Prostate gland (tissue), 2 donors: ENCODE results near the gene MRPL50. TPM values are rescaled to one million over a fixed set of nuclear protein-coding genes. Genes with fewer than 3 reads are reported as not detected.
"Not testable (repeated sequence)": the region's sequence is repeated elsewhere in the genome, so short reads cannot be mapped to it uniquely, and the experiment has no call there.

Experiments
- DNase-seq: peaks from one replicate; pipeline ENCODE4 v3.0.0-alpha.2; 2019; ENCODE audit warnings: low spot score
- H3K27ac ChIP-seq, 2 donors: fragments of 200-600 bp; sonication (generic); 2 replicates each; pipeline ENCODE4 v1.5.1; 2017 to 2019
- H3K27me3 ChIP-seq: fragments of 200-600 bp; sonication (generic); replicated peaks from 2 replicates; pipeline ENCODE4 v1.5.1; 2019; ENCODE audit not compliant: insufficient read depth
- H3K36me3 ChIP-seq, 2 donors: fragments of 200-600 bp; sonication (generic); 1 replicate in 1 of 2; 2 replicates in 1 of 2; pipeline versions ENCODE4 v1.5.1 to v1.8.1; 2017 to 2019
- H3K4me1 ChIP-seq: fragments of 200-600 bp; sonication (generic); replicated peaks from 2 replicates; pipeline ENCODE4 v1.5.1; 2019
- H3K4me3 ChIP-seq, 2 donors: fragments of 200-600 bp; sonication (generic); 2 replicates each; pipeline ENCODE4 v1.5.1; 2017 to 2019
- H3K9me3 ChIP-seq: fragments of 200-600 bp; sonication (generic); 2 replicates; pipeline ENCODE4 v1.5.1; 2017
- CTCF ChIP-seq, 4 experiments: fragments of 200-600 bp in 2 of 4; fragments of 450-650 bp in 2 of 4; sonication (generic) in 2 of 4; IDR thresholded peaks; 1 replicate in 3 of 4; 2 replicates in 1 of 4; pipeline ENCODE4 v1.5.1; 2016 to 2019; ENCODE audit warnings: antibody characterized with exemption in 4 of 4, mild to moderate bottlenecking in 2 of 4, moderate library complexity in 2 of 4
- POLR2A ChIP-seq: fragments of 450-650 bp; IDR thresholded peaks from one replicate; pipeline ENCODE4 v1.6.1; 2016; ENCODE audit warnings: antibody characterized with exemption, mild to moderate bottlenecking
- POLR2AphosphoS5 ChIP-seq: sonication (generic); formaldehyde crosslinking; IDR thresholded peaks from one replicate; pipeline ENCODE4 v1.6.1; 2017; ENCODE audit warnings: antibody characterized with exemption
- WGBS: methylation state at CpG from one replicate; pipeline ENCODE4 v1.1.5; 2018; 5-methylcytosine and 5-hydroxymethylcytosine counted together
- intact Hi-C: fragments of 100-400 bp; cut with DNase I; formaldehyde crosslinking; loops from one replicate; pipeline ENCODE4 v1.14.2; 2022
- total RNA-seq, 2 donors: library from RNA; depleted of rRNA; stranded (reverse); fragments of >200 nt; gene quantifications; one replicate each; pipeline ENCODE4 v1.1.0, GENCODE V29; 2016

MRPL50 gene
- total RNA-seq, 2 donors from 2014 or later: 10.3 to 12.5 TPM

- intact Hi-C loops: no loop called here
- DNase-seq: no peak
- Histone ChIP-seq H3K27me3 (no peaks in the 10 kb centered on the region), H3K4me1 (peaks cover 4% of the 10 kb centered on the region), H3K27ac (no peak overlapping the region), H3K4me3 (no peak overlapping the region), H3K36me3 (no peaks in the 10 kb centered on the region), H3K9me3 (no peaks in the 10 kb centered on the region)
- TF ChIP-seq POLR2AphosphoS5 (no peak), CTCF (IDR thresholded peaks at IDR 0.05) (no peak), POLR2A (no peak)
- over 99% methylated on average over 3 of the region's 3 CpGs for WGBS
These were observed 5.3 kb downstream of the MRPL50 start for GRCh38 chr9:101393135-101393534.

GRCh38 chr9:101388507-101388993 is 9.9 kb downstream of the MRPL50 start:
- Histone ChIP-seq H3K4me1 (no peaks in the 10 kb centered on the region), H3K9me3 (no peaks in the 10 kb centered on the region), H3K36me3 (no peaks in the 10 kb centered on the region), H3K4me3 (no peak overlapping the region), H3K27me3 (no peaks in the 10 kb centered on the region), H3K27ac (no peak overlapping the region)
- intact Hi-C loops: no loop called here
- 60% methylated on average over 2 of the region's 2 CpGs for WGBS
- no peak for DNase-seq
- TF ChIP-seq POLR2A: no peak

- WGBS: 48% methylated on average over 6 of the region's 6 CpGs
- no peaks in the 10 kb centered on the region for H3K36me3 ChIP-seq
- no peaks in the 10 kb centered on the region for H3K9me3 ChIP-seq
- peak in 3 of 4 experiments; percentile 20 to 36 (median 35) for TF ChIP-seq CTCF (IDR thresholded peaks at IDR 0.05)
- no peak for TF ChIP-seq POLR2A
- H3K27ac ChIP-seq: no peak overlapping the region
- no peak for DNase-seq
- intact Hi-C loops: no loop called here
- H3K4me3 ChIP-seq: no peak overlapping the region
- H3K27me3 ChIP-seq: no peaks in the 10 kb centered on the region
- no peaks in the 10 kb centered on the region for H3K4me1 ChIP-seq
These were observed 10.4 kb downstream of the MRPL50 start for GRCh38 chr9:101387871-101388506.

DNA sequence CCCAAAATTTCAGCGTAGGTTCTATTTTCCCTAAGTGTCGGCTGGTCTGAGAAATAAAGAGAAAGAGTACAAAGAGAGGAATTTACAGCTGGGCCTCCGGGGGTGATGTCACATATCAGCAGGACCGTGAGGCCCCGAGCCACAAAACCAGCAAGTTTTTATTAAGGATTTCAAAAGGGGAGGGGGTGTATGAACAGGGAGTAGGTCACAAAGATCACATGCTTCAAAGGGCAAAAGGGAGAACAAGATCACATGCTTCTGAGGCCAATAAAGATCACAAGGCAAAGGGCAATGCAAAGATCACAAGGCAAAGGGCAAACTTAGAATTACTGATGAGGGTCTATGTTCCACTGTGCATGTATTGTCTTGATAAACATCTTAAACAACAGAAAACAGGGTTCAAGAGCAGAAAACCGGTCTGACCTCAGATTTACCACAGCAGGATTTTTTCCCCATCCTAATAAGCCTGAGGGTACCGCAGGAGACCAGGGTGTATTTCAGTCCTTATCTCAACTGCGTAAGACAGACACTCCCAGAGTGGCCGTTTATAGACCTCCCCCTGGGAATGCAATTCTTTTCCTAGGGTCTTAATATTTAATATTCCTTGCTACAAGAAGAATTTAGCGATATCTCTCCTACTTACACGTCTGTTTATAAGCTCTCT is 13.4 kb downstream of the MRPL50 start, which contains the start of gene BAAT:
TSS of gene BAAT (minus strand) at position 134 of the 664 bp plus-strand sequence. CDS start 13,602 bp downstream, outside the sequence.
- H3K27ac ChIP-seq, DNase-seq, H3K9me3 ChIP-seq, H3K4me3 ChIP-seq, H3K36me3 ChIP-seq, H3K4me1 ChIP-seq, H3K27me3 ChIP-seq, intact Hi-C loops: not testable (repeated sequence)
- WGBS: 91% methylated on average over 11 of the region's 11 CpGs

GRCh38 chr9:101383361-101383760 is 15.1 kb downstream of the MRPL50 start:
- H3K9me3 ChIP-seq: no peaks in the 10 kb centered on the region
- intact Hi-C loops: no loop called here
- 86% methylated on average over 2 of the region's 2 CpGs for WGBS

More at GRCh38 chr9:101383361-101383760, 15.1 kb downstream of the MRPL50 start:
- no peaks in the 10 kb centered on the region for H3K36me3 ChIP-seq
- H3K4me1 ChIP-seq: no peaks in the 10 kb centered on the region
- H3K27ac ChIP-seq: no peak overlapping the region
- TF ChIP-seq POLR2AphosphoS5: no peak
- TF ChIP-seq POLR2A: no peak
- TF ChIP-seq CTCF (IDR thresholded peaks at IDR 0.05): no peak
- no peak for DNase-seq
- no peak overlapping the region for H3K4me3 ChIP-seq
- H3K27me3 ChIP-seq: no peaks in the 10 kb centered on the region
